GM06990 (cell line): Measurements from ENCODE around the gene HOXA3.

Source experiments
- DNase-seq: peaks from one replicate; pipeline ENCODE4 v3.0.0-alpha.2; 2011; ENCODE audit not compliant: insufficient read length; ENCODE audit errors: extremely low read depth
- H3K27me3 ChIP-seq: replicated peaks from 2 replicates; pipeline ENCODE4 v1.6.0; 2011; ENCODE audit warnings: low read length; ENCODE audit not compliant: control insufficient read depth, insufficient read depth
- H3K36me3 ChIP-seq: 2 replicates; pipeline ENCODE4 v1.5.1; 2011; ENCODE audit warnings: low read length; ENCODE audit not compliant: control insufficient read depth, insufficient read depth
- H3K4me3 ChIP-seq: replicated peaks from 2 replicates; pipeline ENCODE4 v1.5.1; 2011; ENCODE audit warnings: low read depth, mild to moderate bottlenecking, control low read depth, low read length
- TF ChIP-seq, protein P1 (sequence below): IDR thresholded peaks from 2 replicates; pipeline ENCODE4 v1.5.1; 2011; ENCODE audit warnings: low read length, control low read depth, mild to moderate bottlenecking, inconsistent platforms; ENCODE audit not compliant: insufficient read depth, poor library complexity, severe bottlenecking

The HOXA3 gene

DNA sequence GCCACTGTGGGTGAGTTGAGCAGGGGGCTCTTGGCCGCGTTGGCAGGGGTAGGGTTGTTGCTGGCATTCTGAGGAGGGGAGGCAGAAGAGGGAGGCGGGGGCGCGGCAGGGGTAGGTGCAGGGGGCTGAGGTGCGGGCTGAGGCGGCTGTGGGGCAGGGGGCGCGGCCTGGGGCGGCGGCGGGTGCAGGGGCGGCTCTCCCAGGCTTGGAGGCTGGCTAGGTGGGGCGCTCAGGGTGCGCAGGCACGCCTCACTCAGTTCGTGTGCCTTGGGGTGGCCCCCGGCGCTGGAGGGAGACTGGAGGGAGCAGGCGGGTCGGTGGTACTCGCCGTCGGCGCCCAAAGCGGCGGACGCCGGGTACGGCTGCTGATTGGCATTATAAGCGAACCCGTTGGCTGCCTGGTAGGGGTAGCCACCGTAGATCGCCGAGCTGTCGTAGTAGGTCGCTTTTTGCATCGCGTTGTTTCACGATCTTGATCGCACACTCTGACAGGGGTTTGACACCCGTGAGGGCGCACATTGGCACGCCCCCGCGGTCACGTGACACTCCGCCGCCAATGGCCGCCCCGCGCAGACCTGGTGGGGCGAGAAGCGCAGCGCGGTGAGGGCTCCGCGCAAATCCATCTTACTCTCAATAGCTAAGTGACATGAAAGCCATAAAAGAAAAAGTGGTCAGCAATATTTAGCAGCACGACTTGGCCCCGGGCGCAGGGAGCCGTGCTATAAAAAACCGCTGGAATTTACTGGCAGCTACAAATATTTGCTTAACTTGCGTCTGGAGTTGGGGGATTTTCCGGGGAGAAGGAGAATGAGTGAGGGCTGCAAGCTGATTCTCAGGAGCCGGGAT lies 42.0 kb downstream of the HOXA3 start:
- TF ChIP-seq, protein P1, sequence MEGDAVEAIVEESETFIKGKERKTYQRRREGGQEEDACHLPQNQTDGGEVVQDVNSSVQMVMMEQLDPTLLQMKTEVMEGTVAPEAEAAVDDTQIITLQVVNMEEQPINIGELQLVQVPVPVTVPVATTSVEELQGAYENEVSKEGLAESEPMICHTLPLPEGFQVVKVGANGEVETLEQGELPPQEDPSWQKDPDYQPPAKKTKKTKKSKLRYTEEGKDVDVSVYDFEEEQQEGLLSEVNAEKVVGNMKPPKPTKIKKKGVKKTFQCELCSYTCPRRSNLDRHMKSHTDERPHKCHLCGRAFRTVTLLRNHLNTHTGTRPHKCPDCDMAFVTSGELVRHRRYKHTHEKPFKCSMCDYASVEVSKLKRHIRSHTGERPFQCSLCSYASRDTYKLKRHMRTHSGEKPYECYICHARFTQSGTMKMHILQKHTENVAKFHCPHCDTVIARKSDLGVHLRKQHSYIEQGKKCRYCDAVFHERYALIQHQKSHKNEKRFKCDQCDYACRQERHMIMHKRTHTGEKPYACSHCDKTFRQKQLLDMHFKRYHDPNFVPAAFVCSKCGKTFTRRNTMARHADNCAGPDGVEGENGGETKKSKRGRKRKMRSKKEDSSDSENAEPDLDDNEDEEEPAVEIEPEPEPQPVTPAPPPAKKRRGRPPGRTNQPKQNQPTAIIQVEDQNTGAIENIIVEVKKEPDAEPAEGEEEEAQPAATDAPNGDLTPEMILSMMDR, result no peak
- DNase-seq, result no peak
- Histone ChIP-seq H3K36me3 (no peaks in the 10 kb centered on the region), H3K4me3 (no peak overlapping the region), H3K27me3 (no peaks in the 10 kb centered on the region; the same call in 1 of the 2 replicates)

DNA sequence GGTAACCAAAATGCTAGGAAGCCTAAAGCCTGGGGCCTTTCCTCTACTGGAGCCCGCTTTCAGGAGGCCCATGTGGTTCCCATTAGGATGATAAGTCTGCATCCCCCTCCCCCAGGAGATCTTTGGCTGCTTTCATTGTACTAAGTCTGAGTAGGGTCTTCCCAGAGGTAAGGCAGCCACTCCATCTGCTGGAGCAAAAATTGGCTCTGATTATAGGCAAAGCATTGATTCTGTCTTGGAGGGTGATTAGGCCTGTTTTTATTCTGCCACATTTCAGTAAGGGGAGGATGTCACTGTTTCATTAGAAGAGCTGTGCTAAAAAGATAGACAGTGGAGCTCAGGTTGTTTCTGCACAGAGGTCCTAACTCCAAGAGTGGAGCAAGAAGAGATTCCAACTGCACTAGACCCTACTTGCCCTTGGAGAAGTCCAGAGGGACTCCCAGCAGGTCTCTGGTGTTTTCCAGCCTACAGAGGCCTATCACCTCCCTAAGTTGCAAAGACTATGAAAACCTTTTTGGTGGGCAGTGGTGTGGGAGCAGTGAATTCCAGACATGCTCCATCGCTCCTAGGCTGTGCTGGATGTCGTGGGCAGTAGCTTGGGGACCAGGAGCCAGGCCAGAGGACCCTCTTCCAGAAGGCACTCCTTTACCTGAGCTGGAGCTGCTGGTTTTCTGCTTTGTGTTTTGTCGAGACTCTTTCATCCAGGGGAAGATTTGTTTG lies 42.8 kb downstream of the HOXA3 start:
- no peak for DNase-seq
- TF ChIP-seq, protein P1, result no peak
- no peak overlapping the region for H3K4me3 ChIP-seq
- H3K27me3 ChIP-seq, result no peaks in the 10 kb centered on the region; the same call in 1 of the 2 replicates
- H3K36me3 ChIP-seq, result no peaks in the 10 kb centered on the region

DNA sequence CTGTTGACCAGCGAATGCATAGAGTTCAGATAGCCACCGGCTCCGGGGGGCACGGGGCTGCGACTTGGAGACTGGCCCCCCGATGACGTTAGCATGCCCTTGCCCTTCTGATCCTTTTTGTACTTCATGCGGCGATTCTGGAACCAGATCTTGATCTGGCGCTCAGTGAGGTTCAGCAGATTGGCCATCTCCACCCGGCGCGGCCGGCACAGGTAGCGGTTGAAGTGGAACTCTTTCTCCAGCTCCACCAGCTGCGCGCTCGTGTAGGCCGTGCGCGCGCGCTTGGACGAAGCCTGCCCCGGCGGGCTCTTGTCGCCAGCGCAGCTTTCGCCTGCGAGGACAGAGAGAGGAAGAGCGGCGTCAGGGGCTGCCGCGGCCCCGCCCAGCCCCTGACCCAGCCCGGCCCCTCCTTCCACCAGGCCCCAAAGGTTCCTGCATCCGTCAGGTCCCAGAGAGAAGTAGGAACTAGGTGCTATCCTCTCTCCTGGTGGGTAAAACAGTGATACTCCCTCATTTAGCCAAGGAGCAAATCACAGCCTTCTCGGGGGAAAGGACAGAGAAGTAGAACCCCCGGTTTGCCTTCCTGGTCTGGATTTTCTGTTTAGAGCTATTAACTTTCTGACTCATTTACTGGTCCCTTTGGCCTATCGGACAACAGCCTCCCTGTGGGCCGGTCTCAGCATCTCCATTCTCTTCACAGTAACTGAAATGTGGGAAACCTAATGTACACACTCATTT lies 43.8 kb downstream of the HOXA3 start:
- Histone ChIP-seq H3K27me3 (no peaks in the 10 kb centered on the region; the same call in 1 of the 2 replicates), H3K4me3 (no peak overlapping the region), H3K36me3 (no peaks in the 10 kb centered on the region)
- TF ChIP-seq, protein P1, result no peak
- DNase-seq, result no peak

DNA sequence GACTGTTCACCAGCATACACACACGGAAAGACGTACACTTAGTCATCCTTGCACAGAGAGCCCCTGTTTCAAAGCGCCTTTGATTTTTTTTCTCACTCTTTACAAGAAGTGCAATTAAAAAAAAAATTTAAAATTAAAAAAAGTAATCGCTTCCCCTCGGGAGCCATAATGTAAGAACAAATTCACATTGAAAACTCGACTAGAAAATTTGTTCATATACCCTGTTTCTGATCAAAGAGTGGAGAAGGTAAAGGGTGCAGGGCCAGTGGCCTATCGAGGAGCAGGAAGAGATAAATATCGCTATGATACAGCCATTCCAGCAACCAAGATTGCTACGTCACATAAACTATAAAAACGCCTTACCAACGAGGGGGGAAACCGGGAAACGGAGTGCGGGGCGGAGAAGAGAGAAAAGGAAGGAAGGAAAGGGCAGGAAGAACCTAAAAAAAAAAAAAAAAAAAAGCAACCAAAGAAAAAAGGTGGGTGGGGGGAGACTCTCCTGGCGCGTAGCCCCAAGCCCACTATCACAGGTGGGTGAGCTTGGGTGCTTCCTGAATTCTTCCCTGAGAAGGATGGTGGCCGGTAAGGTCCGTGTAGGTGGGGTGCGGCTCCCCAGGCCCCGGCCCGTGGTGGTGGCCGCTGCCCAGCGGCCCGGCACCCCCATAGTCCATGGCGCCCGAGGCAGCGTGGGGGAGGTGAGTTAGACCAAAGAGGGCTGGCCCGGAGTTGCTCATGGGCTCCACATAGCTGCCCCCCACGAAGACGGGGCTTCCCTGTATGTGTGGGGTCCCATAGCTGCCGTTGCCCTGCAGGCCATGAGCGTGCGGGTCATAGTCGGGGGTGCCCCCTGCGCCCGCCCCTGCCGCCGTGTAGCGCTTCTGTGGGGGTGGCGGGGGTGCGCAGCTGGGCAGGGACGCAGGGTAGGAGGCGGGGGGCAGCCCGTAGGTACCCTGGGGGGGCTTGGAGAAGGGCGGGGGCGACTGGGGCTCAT lies 44.7 kb downstream of the HOXA3 start:
- Histone ChIP-seq H3K4me3 (no peak overlapping the region), H3K36me3 (no peaks in the 10 kb centered on the region), H3K27me3 (no peaks in the 10 kb centered on the region)
- TF ChIP-seq, protein P1, result no peak
- DNase-seq, result no peak

DNA sequence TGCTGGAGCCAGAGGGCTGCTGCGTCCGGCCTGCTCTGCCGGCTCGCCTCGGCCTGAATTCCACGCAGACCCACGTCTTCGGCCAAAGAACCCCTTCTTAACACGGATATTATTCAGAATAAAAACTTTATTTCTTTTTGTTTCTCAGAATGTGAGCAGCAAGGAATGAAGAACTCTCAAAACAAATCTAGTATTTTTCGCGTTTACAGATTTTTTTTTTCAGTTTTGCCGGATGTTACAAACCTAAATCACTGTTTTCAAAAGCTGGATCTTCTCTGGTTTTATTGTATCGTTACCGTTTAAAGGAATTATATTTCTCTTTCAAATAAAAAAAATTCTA lies 45.5 kb downstream of the HOXA3 start:
- Histone ChIP-seq H3K36me3 (no peaks in the 10 kb centered on the region), H3K4me3 (no peak overlapping the region), H3K27me3 (no peaks in the 10 kb centered on the region)
- DNase-seq, result no peak
- TF ChIP-seq, protein P1, result no peak
